GM20000 (cell line): ENCODE measurements around the gene TNFRSF19.
"Not testable (repeated sequence)": the region's sequence is repeated elsewhere in the genome, so short reads cannot be mapped to it uniquely, and the experiment has no call there.

Source experiments
- DNase-seq: peaks from one replicate; pipeline ENCODE4 v3.0.0; 2012; ENCODE audit warnings: low spot score
- TF ChIP-seq, protein P1 (sequence below): IDR thresholded peaks from 2 replicates; pipeline ENCODE4 v1.5.1; 2012; ENCODE audit warnings: mild to moderate bottlenecking, control low read depth; ENCODE audit errors: extremely low read depth, missing control alignments

The TNFRSF19 gene

DNA sequence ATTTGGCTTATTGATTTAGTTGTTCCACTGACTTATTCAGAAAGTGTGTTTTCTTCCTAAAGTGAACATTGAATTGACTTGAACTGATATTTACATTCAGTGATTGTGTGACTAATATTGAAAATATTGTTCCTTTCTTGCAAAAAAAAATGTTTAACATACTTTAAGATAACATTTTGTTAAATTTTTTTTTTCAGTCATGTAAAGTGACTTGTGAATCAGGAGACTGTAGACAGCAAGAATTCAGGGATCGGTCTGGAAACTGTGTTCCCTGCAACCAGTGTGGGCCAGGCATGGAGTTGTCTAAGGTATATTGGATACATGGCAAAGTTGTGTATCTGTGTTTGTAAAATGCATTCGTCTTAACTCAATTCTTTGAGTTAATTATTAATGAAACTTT, 22.9 kb downstream of the TNFRSF19 start:
- TF ChIP-seq, protein P1, sequence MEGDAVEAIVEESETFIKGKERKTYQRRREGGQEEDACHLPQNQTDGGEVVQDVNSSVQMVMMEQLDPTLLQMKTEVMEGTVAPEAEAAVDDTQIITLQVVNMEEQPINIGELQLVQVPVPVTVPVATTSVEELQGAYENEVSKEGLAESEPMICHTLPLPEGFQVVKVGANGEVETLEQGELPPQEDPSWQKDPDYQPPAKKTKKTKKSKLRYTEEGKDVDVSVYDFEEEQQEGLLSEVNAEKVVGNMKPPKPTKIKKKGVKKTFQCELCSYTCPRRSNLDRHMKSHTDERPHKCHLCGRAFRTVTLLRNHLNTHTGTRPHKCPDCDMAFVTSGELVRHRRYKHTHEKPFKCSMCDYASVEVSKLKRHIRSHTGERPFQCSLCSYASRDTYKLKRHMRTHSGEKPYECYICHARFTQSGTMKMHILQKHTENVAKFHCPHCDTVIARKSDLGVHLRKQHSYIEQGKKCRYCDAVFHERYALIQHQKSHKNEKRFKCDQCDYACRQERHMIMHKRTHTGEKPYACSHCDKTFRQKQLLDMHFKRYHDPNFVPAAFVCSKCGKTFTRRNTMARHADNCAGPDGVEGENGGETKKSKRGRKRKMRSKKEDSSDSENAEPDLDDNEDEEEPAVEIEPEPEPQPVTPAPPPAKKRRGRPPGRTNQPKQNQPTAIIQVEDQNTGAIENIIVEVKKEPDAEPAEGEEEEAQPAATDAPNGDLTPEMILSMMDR = no peak
- no peak for DNase-seq

DNA sequence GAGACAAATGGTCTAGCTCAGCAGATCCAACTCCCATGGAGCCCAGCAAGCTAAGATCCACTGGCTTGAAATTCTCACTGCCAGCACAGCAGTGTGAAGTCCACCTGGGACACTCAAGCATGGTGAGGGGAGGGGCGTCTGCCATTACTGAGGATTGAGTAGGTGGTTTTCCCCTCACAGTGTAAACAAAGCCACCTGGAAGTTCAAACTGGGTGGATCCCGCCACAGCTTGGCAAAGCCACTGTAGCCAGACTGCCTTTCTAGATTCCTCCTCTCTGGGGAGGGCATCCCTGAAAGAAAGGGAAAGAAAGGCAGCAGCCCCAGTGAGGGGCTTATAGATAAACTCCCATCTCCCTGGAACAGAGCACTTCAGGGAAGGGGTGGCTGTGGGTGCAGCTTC, 24.1 kb downstream of the TNFRSF19 start:
- not testable (repeated sequence) for DNase-seq

DNA sequence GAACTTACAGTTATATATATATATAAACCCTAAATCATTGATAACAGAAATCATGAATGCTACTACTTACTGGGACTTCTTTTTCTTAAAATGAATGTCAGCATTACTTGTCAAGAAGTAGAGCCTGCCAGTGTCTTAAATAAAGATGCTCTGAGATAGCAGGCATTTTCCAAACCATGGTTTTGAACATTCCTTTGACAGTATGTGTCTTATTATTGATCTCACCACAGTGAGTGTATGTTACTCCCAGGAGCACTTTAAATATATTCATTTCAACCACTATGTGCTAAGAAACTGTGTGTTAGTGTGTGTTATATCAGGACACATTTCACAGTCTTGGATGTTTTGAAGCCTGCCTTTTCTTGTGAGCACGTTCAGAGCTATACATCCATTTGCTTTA, 28.2 kb downstream of the TNFRSF19 start:
- DNase-seq = no peak
- TF ChIP-seq, protein P1 = no peak

DNA sequence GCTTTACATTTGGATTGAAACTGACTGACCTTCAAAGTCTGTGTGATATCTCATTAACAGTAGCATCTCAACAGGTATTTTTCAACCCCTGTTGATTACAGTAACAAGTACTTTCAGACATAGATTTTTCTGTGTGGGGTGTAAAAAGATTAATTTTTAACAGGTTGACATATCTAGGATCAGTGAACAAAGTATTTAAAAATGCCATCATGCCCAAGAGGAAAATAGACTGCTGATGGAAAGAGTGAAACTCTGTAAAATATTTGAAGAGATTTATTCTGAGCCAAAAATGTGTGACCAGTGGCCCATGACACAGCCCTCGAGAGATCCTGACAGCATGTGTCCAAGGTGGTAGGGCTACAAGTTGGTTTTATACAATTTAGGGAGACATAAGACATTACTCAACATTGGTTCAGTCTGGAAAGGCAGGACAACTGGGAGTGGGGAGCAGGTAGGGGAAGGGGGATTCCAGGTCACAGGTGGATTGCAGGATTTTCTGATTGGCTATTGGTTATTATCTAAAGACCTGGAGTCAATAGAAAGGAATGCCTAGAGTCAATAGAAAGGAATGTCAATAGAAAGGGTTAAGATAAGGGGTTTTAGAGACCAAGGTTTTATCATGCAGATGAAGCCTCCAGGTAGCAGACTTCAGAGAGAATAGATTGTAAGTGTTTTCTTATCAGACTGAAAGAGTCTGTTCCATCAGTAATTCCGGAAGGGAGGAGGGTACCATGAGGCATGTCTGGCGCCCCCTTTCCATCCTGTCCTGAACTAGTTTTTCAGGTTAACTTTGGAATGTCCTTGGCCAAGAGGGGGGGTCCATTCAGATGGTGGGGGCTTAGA, 29.1 kb downstream of the TNFRSF19 start:
- DNase-seq = no peak
- TF ChIP-seq, protein P1 = no peak

DNA sequence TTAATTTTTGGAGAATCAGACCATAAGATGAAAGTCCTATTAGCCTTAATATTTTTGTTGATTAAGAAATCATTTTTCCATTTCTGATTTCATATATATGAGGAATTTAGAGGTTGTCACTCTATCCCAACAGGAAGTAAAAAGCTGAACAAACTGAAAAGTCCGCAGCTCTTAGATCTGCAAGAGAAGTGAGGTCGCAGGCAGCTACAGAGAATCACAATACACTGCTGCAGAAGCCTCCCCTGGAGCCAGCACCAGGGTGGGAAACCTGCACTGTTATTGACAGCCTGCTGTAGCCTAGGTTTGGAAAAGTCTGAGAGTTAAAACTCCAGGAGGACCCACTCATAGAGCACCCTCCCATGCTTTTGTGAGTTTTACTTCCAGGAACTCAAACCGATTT, 29.9 kb downstream of the TNFRSF19 start:
- TF ChIP-seq, protein P1 = no peak
- no peak for DNase-seq

DNA sequence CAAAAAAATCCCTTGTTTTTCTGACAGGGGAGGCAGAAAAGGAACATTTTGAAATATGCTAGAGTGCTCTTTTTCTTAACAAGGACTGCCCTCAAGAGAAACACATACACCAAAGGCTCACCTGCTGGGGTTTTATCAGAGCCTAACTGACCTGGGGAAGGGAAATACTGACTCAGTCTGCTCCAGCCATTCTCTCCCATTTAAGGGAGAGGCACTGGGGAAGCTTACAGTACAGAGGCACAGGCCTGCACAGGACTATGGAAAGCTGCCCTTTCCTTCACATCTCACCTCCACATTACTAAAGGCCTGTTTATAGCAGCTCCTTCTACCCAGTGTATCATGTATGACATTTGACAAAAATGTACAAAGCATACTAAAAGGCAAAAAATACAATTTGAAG, 30.3 kb downstream of the TNFRSF19 start:
- DNase-seq = no peak
- TF ChIP-seq, protein P1 = no peak

DNA sequence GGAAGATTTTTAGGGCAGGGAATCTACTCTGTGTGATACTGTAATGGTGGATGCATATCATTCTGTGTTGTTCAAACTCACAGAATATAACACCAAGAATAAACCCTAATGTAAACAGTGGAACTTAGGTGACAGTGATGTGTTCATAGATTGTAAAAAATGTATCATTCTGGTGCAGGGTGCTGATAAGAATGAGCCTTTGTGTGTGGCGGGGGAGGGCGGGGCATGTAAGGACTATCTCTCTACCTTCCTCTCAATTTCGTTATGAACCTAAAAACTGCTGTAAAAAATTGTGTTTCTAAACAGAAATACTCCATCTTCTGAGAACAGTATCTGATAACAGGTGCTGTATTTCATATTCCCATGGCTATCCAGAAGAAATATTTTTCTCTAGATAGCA, 35.6 kb downstream of the TNFRSF19 start:
- no peak for DNase-seq
- TF ChIP-seq, protein P1 = no peak

DNA sequence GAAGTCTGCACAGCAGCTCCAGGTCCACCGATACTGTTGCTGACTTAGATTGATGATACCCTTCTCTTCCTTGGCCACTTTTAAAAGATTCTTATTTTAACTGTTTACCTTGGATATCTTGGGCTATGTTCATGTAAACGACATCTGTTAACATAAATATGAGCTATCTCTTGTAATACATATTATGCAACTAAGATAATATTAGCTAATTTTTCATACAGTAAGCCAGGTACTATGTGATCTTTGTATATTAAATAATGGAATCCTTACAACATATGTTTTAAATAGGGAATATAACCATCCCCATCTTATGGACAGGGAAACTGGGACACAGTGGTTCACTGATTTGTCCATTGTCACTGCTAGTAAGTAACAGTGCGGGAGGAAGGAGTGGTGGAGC, 37.9 kb downstream of the TNFRSF19 start:
- TF ChIP-seq, protein P1 = no peak
- no peak for DNase-seq
